Omental fat pad (tissue), 4 donors: ENCODE results near the gene EPM2AIP1. TPM values are rescaled to one million over a fixed set of nuclear protein-coding genes. Genes with fewer than 3 reads are reported as not detected.
"Not testable (repeated sequence)": the region's sequence is repeated elsewhere in the genome, so short reads cannot be mapped to it uniquely, and the experiment has no call there.

Experiments
- ATAC-seq: fragments of 150-250 bp; one replicate; pipeline ENCODE4 v1.9.1; 2016; ENCODE audit warnings: mild to moderate bottlenecking, moderate library complexity; ENCODE audit not compliant: low FRiP score
- DNase-seq: peaks from one replicate; pipeline ENCODE4 v3.0.0-alpha.2; 2019; ENCODE audit warnings: low spot score
- total RNA-seq, 4 donors: library from RNA; depleted of rRNA; stranded (reverse); fragments of >200 nt; gene quantifications; one replicate each; pipeline ENCODE4 v1.1.0, GENCODE V29; 2016
- TF ChIP-seq, protein P1 (sequence below), 3 donors: fragments of 450-650 bp; IDR thresholded peaks; one replicate each; pipeline ENCODE4 v1.5.1; 2016 to 2017; ENCODE audit warnings: antibody characterized with exemption in 3 of 3, mild to moderate bottlenecking in 3 of 3, moderate library complexity in 2 of 3

The EPM2AIP1 gene
- 10 to 100 TPM in 2 of 4 donors, 1 to 10 TPM in 2; 9.6 to 14.3 (median 10.1) TPM for total RNA-seq

DNA sequence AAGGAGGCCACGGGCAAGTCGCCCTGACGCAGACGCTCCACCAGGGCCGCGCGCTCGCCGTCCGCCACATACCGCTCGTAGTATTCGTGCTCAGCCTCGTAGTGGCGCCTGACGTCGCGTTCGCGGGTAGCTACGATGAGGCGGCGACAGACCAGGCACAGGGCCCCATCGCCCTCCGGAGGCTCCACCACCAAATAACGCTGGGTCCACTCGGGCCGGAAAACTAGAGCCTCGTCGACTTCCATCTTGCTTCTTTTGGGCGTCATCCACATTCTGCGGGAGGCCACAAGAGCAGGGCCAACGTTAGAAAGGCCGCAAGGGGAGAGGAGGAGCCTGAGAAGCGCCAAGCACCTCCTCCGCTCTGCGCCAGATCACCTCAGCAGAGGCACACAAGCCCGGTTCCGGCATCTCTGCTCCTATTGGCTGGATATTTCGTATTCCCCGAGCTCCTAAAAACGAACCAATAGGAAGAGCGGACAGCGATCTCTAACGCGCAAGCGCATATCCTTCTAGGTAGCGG, at the start of gene EPM2AIP1:
Gene EPM2AIP1, minus strand, starts transcription at position 326 of the 520 bp plus-strand sequence. Its CDS starts 54 bp downstream, at position 272.
- ATAC-seq, result peak; percentile 96
- TF ChIP-seq, protein P1, sequence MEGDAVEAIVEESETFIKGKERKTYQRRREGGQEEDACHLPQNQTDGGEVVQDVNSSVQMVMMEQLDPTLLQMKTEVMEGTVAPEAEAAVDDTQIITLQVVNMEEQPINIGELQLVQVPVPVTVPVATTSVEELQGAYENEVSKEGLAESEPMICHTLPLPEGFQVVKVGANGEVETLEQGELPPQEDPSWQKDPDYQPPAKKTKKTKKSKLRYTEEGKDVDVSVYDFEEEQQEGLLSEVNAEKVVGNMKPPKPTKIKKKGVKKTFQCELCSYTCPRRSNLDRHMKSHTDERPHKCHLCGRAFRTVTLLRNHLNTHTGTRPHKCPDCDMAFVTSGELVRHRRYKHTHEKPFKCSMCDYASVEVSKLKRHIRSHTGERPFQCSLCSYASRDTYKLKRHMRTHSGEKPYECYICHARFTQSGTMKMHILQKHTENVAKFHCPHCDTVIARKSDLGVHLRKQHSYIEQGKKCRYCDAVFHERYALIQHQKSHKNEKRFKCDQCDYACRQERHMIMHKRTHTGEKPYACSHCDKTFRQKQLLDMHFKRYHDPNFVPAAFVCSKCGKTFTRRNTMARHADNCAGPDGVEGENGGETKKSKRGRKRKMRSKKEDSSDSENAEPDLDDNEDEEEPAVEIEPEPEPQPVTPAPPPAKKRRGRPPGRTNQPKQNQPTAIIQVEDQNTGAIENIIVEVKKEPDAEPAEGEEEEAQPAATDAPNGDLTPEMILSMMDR (IDR thresholded peaks at IDR 0.05), result no peak
- DNase-seq, result no peak

DNA sequence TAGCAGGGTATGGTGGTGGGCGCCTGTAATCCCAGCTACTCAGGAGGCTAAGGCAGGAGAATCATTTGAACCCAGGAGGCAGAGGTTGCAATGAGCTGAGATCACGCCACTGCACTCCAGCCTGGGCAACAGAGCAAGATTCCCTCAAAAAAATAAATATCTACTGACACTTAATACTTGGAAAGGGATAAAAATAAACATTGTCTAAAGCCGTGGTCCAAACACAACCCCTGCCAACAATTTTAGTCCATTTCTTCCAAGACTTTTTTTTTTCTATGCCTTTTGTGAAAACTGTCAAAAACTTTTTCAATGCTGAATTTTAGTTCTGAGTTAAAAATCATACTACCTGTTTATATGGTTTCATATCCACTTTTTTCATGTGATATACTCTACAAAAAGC, 49.8 kb upstream of the EPM2AIP1 start:
- not testable (repeated sequence) for ATAC-seq, DNase-seq

DNA sequence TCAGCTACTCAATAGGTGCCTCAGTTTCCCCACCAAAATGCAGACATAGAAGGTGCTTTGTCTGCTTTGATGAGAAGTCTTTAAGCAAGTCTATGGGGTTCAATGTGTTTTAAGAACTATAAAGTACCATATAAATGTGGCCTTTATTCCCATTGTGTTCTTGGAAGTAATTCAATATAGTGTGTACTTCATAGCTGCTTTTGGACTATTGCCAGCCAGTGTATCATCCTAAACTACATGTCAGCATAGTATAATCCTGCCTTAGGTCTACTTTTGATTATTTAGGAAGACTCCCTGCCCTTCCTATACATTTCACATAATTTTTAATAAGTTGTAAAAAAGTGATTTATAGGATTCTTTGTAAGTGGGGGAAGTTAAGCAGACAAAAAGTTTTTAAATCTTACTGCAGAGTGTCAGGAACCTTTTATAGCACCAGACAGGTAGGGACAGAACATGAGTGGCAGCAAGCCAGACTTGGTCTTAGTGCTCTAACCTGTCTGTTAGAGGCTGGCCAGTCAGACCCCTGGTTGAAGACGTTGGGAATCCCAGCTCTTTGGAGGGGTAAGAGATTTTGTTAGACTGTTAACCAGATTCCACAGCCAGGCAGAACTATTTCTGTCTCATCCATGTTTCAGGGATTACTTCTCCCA, 48.7 kb upstream of the EPM2AIP1 start:
- DNase-seq (no peak), ATAC-seq (no peak)
- TF ChIP-seq, protein P1 (IDR thresholded peaks at IDR 0.05), result no peak

DNA sequence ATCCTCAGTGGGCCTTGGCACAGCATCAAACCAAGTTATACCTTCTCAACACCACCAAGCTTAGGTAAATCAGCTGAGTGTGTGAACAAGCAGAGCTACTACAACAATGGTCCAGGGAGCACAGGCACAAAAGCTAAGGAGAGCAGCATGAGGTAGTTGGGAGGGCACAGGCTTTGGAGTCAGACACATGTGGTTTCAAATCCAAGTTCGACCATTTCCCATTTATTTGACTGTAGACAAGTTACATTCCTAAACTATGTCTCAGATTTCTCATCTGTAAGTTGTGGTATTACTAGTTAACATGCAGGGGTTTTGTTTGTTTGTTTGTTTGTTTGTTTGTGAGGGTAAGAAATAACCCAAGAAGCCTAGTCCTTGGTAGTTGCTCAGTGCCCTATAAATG, 47.3 kb upstream of the EPM2AIP1 start:
- ATAC-seq (no peak), DNase-seq (no peak)
- TF ChIP-seq, protein P1 (IDR thresholded peaks at IDR 0.05), result no peak

DNA sequence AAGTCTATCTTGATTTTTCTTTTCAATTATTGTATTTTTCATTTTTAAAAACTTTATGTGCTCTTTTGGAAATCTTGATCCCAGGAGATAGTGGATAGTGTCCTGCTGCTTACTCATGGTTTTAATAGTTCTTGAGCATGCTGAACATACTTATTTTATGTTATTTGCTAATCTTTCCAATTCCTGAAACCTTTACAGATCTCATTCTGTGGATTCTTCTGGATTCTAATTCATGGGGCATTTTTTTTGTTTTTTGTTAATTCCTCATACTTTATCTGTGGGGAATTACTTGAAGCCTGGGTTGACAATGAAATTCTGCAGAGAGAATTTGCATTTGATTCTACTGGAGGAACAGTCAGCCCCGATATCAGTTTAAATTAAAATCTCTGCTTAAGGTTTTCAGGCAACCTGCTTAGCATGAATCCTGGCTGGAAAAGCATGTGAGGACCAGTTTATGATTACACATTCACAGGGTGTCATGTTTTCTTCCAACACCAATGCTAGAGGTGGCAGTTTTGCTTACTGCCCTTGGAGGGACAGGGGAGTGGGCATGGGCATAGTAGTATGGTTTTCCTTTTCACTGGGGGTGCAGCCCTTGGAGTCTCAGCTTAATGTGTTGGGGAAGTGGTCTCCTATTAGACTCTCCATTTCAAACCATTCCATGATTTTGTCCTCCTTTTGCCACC, 46.4 kb upstream of the EPM2AIP1 start:
- TF ChIP-seq, protein P1 (IDR thresholded peaks at IDR 0.05), result no peak
- ATAC-seq, result no peak
- DNase-seq, result no peak

DNA sequence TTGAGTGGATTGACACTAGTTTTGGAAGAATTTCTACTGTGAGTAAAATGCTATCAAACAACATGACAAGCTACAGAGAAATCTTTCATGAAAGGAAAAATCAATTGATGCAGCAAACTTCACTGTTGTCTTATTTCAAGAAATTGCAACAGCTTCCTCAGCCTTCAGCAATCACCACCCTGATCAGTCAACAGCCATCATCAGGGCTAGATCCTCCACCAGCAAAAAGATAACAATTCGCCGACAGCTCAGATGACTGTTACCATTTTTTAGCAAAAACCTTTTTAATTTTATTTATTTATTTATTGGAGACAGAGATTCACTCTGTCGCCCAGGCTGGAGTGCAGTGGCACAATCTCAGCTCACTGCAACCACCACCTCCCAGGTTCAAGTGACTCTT, 44.4 kb upstream of the EPM2AIP1 start:
- DNase-seq, result no peak
- TF ChIP-seq, protein P1 (IDR thresholded peaks at IDR 0.05), result no peak
- no peak for ATAC-seq

DNA sequence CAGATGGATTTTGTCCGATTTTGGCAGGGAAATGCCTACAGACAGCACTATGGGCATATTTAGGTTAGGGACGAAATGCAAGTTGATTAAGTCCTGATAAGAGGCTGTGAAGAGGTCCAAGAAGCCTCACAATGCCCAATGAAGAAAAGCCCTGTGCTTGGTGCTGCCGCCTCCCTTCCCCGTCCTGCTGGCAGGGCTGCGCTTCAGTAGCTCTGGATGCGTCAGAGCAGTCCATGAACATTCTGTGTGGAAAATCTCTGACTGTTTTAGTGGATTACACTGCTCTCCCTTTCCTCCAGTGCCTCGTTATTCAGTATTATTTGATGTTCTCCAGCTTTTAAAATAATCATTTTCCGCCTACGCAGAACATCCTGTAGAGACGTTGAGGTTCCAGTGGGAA, 40.0 kb upstream of the EPM2AIP1 start:
- DNase-seq (no peak), ATAC-seq (peak; percentile 53)
- TF ChIP-seq, protein P1 (IDR thresholded peaks at IDR 0.05), result no peak
